NB4 (cell line): Measurements from ENCODE around the gene C6orf58.

Experiments
- CTCF ChIP-seq: IDR thresholded peaks from one replicate; pipeline ENCODE4 v1.5.1; 2012; ENCODE audit warnings: low read depth, low read length
- POLR2A ChIP-seq: IDR thresholded peaks from 2 replicates; pipeline ENCODE4 v1.6.1; 2011; ENCODE audit warnings: mild to moderate bottlenecking; ENCODE audit not compliant: insufficient read length; ENCODE audit errors: extremely low read depth
- TF ChIP-seq, protein P1 (sequence below): IDR thresholded peaks from 2 replicates; pipeline ENCODE4 v1.6.1; 2011; ENCODE audit warnings: low read depth, low read length

DNA sequence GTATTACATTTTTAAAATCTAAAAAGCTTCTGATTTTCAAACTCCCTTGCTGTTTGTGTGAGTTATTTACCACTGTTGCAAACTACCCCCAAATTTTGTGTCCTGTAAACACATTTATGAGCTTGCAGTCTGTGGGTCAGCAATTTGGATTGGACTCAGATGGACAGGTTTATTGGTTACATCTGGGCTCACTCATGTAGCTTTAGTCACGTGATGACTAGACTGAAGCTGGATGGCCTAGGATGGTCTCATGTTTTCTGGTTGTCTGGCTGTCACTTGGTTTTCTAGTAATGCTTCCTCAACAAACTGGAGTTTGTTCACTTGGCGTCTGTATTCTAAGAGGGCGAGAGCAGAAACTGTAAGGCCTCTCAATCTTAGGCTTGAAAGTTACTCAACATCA, 12.2 kb upstream of the C6orf58 start:
- TF ChIP-seq POLR2A (no peak), CTCF (no peak)
- TF ChIP-seq, protein P1, sequence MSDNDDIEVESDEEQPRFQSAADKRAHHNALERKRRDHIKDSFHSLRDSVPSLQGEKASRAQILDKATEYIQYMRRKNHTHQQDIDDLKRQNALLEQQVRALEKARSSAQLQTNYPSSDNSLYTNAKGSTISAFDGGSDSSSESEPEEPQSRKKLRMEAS: no peak
